HepG2 (cell line): ENCODE results near the gene ERFL. TPM values are rescaled to one million over a fixed set of nuclear protein-coding genes. Genes with fewer than 3 reads are reported as not detected.

ENCODE experiments used
- ATAC-seq: fragments of 200-7000 bp; cut with Tn5 transposase; 3 replicates; pipeline ENCODE4 v1.9.1; 2020; ENCODE audit warnings: mild to moderate bottlenecking, moderate library complexity
- BruUV-seq: library from RNA; stranded (reverse); fragments of 400-500 nt; replicated peaks from 2 replicates; lab custom pipeline; 2021; lab: Mats Ljungman, UMichigan
- CTCF ChIA-PET: fragments of 300-600 bp; formaldehyde crosslinking; extraction: SDS; loops from one replicate; lab custom pipeline; 2021; ENCODE audit warnings: low total read pairs, inconsistent platforms, low intra/inter-chr PET ratio; lab: Yijun Ruan, JAX
- POLR2A ChIA-PET: fragments of 350-600 bp; sonication (Branson Sonifier 250); formaldehyde crosslinking; loops from one replicate; lab custom pipeline; 2020; ENCODE audit warnings: antibody characterized with exemption, inconsistent platforms; lab: Yijun Ruan, JAX
- DNase-seq: peaks from one replicate; pipeline ENCODE4 v3.0.0-alpha.2; 2015; ENCODE audit warnings: low spot score
- FAIRE-seq: peaks from 3 replicates; lab custom pipeline; 2011; peaks lifted over from hg19 to GRCh38; lab: Jason Lieb, UNC
- H2AFZ ChIP-seq: one replicate; pipeline ENCODE4 v1.6.1; 2011; ENCODE audit warnings: low read length, inconsistent platforms
- H3K27ac ChIP-seq: fragments of 300-600 bp; 3 replicates; pipeline ENCODE4 v1.8.0; 2011; ENCODE audit warnings: mixed run types, mild to moderate bottlenecking, mixed read lengths, low read length, inconsistent platforms; ENCODE audit not compliant: insufficient read depth; ENCODE audit errors: extremely low read length
- H3K27me3 ChIP-seq, 2 experiments: fragments of 200-600 bp in 1 of 2; 2 replicates in 1 of 2; 3 replicates in 1 of 2; pipeline versions ENCODE4 v1.6.0 to v1.8.0; 2011; ENCODE audit warnings: low read length in 2 of 2, mild to moderate bottlenecking in 2 of 2, moderate library complexity in 2 of 2, inconsistent platforms in 1 of 2; ENCODE audit not compliant: insufficient read depth in 2 of 2, control insufficient read depth in 1 of 2
- H3K36me3 ChIP-seq, 2 experiments: fragments of 200-600 bp in 1 of 2; replicated peaks in 1 of 2; 2 replicates in 1 of 2; 3 replicates in 1 of 2; pipeline versions ENCODE4 v1.5.1 to v1.8.0; 2011; ENCODE audit warnings: low read length in 2 of 2, inconsistent platforms in 1 of 2; ENCODE audit not compliant: insufficient read depth in 2 of 2, control insufficient read depth in 1 of 2
- H3K4me1 ChIP-seq: 2 replicates; pipeline ENCODE4 v1.5.1; 2012; ENCODE audit warnings: low read length, inconsistent platforms; ENCODE audit not compliant: insufficient read depth
- H3K4me2 ChIP-seq: 2 replicates; pipeline ENCODE4 v1.6.0; 2011; ENCODE audit warnings: low read depth, low read length, inconsistent platforms
- H3K4me3 ChIP-seq, 3 experiments: fragments of 200-600 bp in 1 of 3; sonication (generic), shearing (Covaris generic) in 1 of 3; replicated peaks in 1 of 3; 2 replicates each; pipeline ENCODE4 v1.5.1; 2011 to 2016; ENCODE audit warnings: low read length in 3 of 3, inconsistent platforms in 2 of 3, low read depth in 2 of 3, mild to moderate bottlenecking in 2 of 3, control low read depth in 1 of 3, mixed read lengths in 1 of 3; ENCODE audit not compliant: insufficient read depth in 1 of 3
- H3K79me2 ChIP-seq: one replicate; pipeline ENCODE4 v1.6.1; 2011; ENCODE audit warnings: low read length, inconsistent platforms; ENCODE audit not compliant: insufficient read depth
- H3K9ac ChIP-seq: 2 replicates; pipeline ENCODE4 v1.6.0; 2011; ENCODE audit warnings: mild to moderate bottlenecking, low read depth, low read length, inconsistent platforms; ENCODE audit not compliant: insufficient read depth
- H3K9me3 ChIP-seq: 2 replicates; pipeline ENCODE4 v1.5.1; 2012; ENCODE audit warnings: mild to moderate bottlenecking, low read length
- H4K20me1 ChIP-seq: 2 replicates; pipeline ENCODE4 v1.6.0; 2011; ENCODE audit warnings: inconsistent platforms, mild to moderate bottlenecking, low read length, moderate library complexity; ENCODE audit not compliant: insufficient read depth
- AGO1 ChIP-seq: fragments of 200-400 bp; formaldehyde crosslinking; IDR thresholded peaks from 2 replicates; pipeline ENCODE4 v1.6.1; 2017; ENCODE audit warnings: mild to moderate bottlenecking, low read depth, low read length, moderate library complexity; ENCODE audit not compliant: poor library complexity, severe bottlenecking
- ATF7-NPFF ChIP-seq: sonication (generic); formaldehyde crosslinking; IDR thresholded peaks from 2 replicates; pipeline ENCODE4 v1.8.1; 2023; ENCODE audit warnings: mild to moderate bottlenecking, low read depth, missing genetic modification reagents, moderate library complexity
- CCAR2 ChIP-seq: fragments of 200-400 bp; formaldehyde crosslinking; optimal IDR thresholded peaks from 2 replicates; pipeline ENCODE3; 2018; ENCODE audit warnings: low read depth, mild to moderate bottlenecking, low read length, moderate library complexity
- CEBPG ChIP-seq: IDR thresholded peaks from 2 replicates; pipeline ENCODE4 v1.6.1; 2016
- DRAP1 ChIP-seq: IDR thresholded peaks from 2 replicates; pipeline ENCODE4 v1.6.1; 2016; ENCODE audit warnings: missing genetic modification reagents, missing compliant biosample characterization
- EP300 ChIP-seq, 3 experiments: sonication (generic) in 1 of 3; formaldehyde crosslinking in 1 of 3; IDR thresholded peaks; 2 replicates each; pipeline versions ENCODE4 v1.5.1 to v1.6.1; 2011 to 2020; ENCODE audit warnings: low read depth in 2 of 3, low read length in 2 of 3, borderline replicate concordance in 1 of 3, improper control_type of control experiment in 1 of 3, mild to moderate bottlenecking in 1 of 3, missing genetic modification reagents in 1 of 3, moderate library complexity in 1 of 3
- GPN1 ChIP-seq: sonication (generic); formaldehyde crosslinking; IDR thresholded peaks from 2 replicates; pipeline ENCODE4 v1.5.1; 2020; ENCODE audit warnings: missing genetic modification reagents, borderline replicate concordance
- GZF1 ChIP-seq: sonication (generic); formaldehyde crosslinking; IDR thresholded peaks from 2 replicates; pipeline ENCODE4 v1.5.1; 2020; ENCODE audit warnings: mild to moderate bottlenecking, missing genetic modification reagents
- HBP1 ChIP-seq: IDR thresholded peaks from 2 replicates; pipeline ENCODE4 v1.6.1; 2016; ENCODE audit warnings: low read depth, control low read depth
- MBNL3 ChIP-seq: fragments of 250-450 bp; sonication (Bioruptor Pico); conservative IDR thresholded peaks from 2 replicates; pipeline ENCODE4 v1.8.0; 2022; ENCODE audit warnings: mild to moderate bottlenecking, inconsistent platforms
- PATZ1 ChIP-seq: sonication (generic); formaldehyde crosslinking; IDR thresholded peaks from 2 replicates; pipeline ENCODE4 v1.4.0; 2020; ENCODE audit warnings: missing genetic modification reagents
- POLR2AphosphoS5 ChIP-seq: IDR thresholded peaks from 2 replicates; pipeline ENCODE4 v1.6.1; 2012; ENCODE audit warnings: low read depth, low read length
- POLR2G ChIP-seq: fragments of 200-400 bp; formaldehyde crosslinking; IDR thresholded peaks from 2 replicates; pipeline ENCODE4 v1.6.1; 2018; ENCODE audit warnings: mild to moderate bottlenecking, low read depth, low read length, moderate library complexity
- RBM39 ChIP-seq: fragments of 200-400 bp; formaldehyde crosslinking; IDR thresholded peaks from one replicate; pipeline ENCODE4 v1.6.1; 2018; ENCODE audit warnings: antibody characterized with exemption, mild to moderate bottlenecking, low read depth, low read length; ENCODE audit not compliant: poor library complexity, severe bottlenecking
- STAT6 ChIP-seq: sonication (generic); formaldehyde crosslinking; IDR thresholded peaks from 2 replicates; pipeline ENCODE4 v1.4.0; 2020; ENCODE audit warnings: missing genetic modification reagents, mild to moderate bottlenecking, borderline replicate concordance
- ZBTB1 ChIP-seq: sonication (generic); formaldehyde crosslinking; IDR thresholded peaks from 2 replicates; pipeline ENCODE4 v1.4.0; 2020; ENCODE audit warnings: missing genetic modification reagents, borderline replicate concordance
- ZNF296 ChIP-seq: sonication (generic); formaldehyde crosslinking; conservative IDR thresholded peaks from 2 replicates; pipeline ENCODE4 v1.5.0; 2020; ENCODE audit warnings: mild to moderate bottlenecking, missing genetic modification reagents
- ZNF354B ChIP-seq: sonication (generic); formaldehyde crosslinking; IDR thresholded peaks from 2 replicates; pipeline ENCODE4 v1.8.0; 2022; ENCODE audit warnings: mild to moderate bottlenecking, missing genetic modification reagents
- WGBS: methylation state at CpG from one replicate; pipeline ENCODE4 v1.1.6; 2017; ENCODE audit warnings: low lambda C conversion rate; 5-methylcytosine and 5-hydroxymethylcytosine counted together
- in situ Hi-C: cut with HindIII; loops from 2 replicates; pipeline ENCODE4 v1.10.0; 2017; ENCODE audit warnings: low pct_unique_long_range_greater_than_20kb; ENCODE audit not compliant: extremely low pct_ligation_motif_present
- intact Hi-C: fragments of 100-400 bp; cut with micrococcal nuclease; formaldehyde crosslinking; loops from one replicate; pipeline ENCODE4 v1.10.0; 2022; ENCODE audit not compliant: unreplicated experiment
- polyA plus RNA-seq, 8 experiments: library from polyadenylated mRNA; depleted of rRNA in 3 of 8; stranded (reverse) in 7 of 8; unstranded in 1 of 8; fragments of >200 nt; fragmentation: Illumina TruSeq in 4 of 8; extraction: Trizol in 4 of 8; gene quantifications; 2 replicates each; pipeline versions ENCODE4 v1.2.1 to v1.2.3, GENCODE V29; 2011 to 2016; ENCODE audit warnings: low read depth in 4 of 8, missing spikeins in 1 of 8, mixed read lengths in 1 of 8; ENCODE audit not compliant: insufficient read depth in 1 of 8
- total RNA-seq, 5 experiments: library from RNA; depleted of rRNA; stranded (reverse); fragments of >200 nt; fragmentation: Illumina TruSeq; extraction: Trizol; gene quantifications; 2 replicates each; pipeline ENCODE4 v1.2.3, GENCODE V29; 2016; ENCODE audit warnings: low read depth in 1 of 5

ERFL gene
- total and polyA plus RNA-seq, 2 of the 13 experiments (the other 11 are each of a cell fraction or from before 2014, with no cell fraction given) = not detected

GRCh38 chr19:41872384-41872774, 55.9 kb downstream of the ERFL start:
- Histone ChIP-seq H3K27ac (no peak overlapping the region), H2AFZ (no peak overlapping the region), H3K9me3 (no peaks in the 10 kb centered on the region), H3K36me3 (peaks cover 15 to 43% of the 10 kb centered on the region in 2 experiments), H3K9ac (no peak overlapping the region), H4K20me1 (peaks cover 55% of the 10 kb centered on the region), H3K4me1 (peaks cover 41% of the 10 kb centered on the region), H3K4me3 (no peak overlapping the region), H3K4me2 (no peak overlapping the region), H3K27me3 (peaks cover 1% of the 10 kb centered on the region in 2 experiments; a peak in 1 of 5 replicates), H3K79me2 (peaks cover 3% of the 10 kb centered on the region)
- 95% methylated on average over 10 of the region's 12 CpGs for WGBS
- FAIRE-seq = no peak
- intact Hi-C loops = loop anchor here (2.0 kb wide), 2 partner anchors 62 to 78 kb away; no protein-coding TSS in a partner anchor
- no TSS peak for BruUV-seq
- ChIA-PET POLR2A (interaction anchor here (1.3 to 6.9 kb wide), 5 partner anchors 9 to 85 kb away, joined by 6 to 72 read pairs (median 18); partner anchors contain the start of genes ARHGEF1 and RPS19), CTCF (interaction anchor here (0.7 to 2.1 kb wide), 3 partner anchors 16 to 80 kb away, joined by 5 to 14 read pairs (median 13); no protein-coding TSS in a partner anchor)
- in situ Hi-C loops = no loop called here
- no peak for ATAC-seq
- DNase-seq = no peak
- TF ChIP-seq CCAR2 (no peak), HBP1 (CRISPR knock-in tag) (no peak), POLR2G (peak; percentile 9; the same call in 1 of the 2 replicates), RBM39 (no peak), GZF1 (CRISPR knock-in tag) (no peak), ZBTB1 (CRISPR knock-in tag) (no peak), CEBPG (CRISPR knock-in tag) (no peak), MBNL3 (CRISPR knock-in tag) (no peak), STAT6 (CRISPR knock-in tag) (no peak), GPN1 (CRISPR knock-in tag) (no peak), PATZ1 (CRISPR knock-in tag) (no peak), AGO1 (no peak), ATF7-NPFF (no peak), ZNF354B (CRISPR knock-in tag) (no peak), ZNF296 (CRISPR knock-in tag) (no peak), EP300 (IDR thresholded peaks at IDR 0.05; ENCODE audit: low read depth in 2 of 2, low read length in 2 of 2) (no peak), EP300 (CRISPR knock-in tag; IDR thresholded peaks at IDR 0.05; ENCODE audit: borderline replicate concordance) (no peak), POLR2AphosphoS5 (peak; percentile 38; the same call in 1 of the 2 replicates), DRAP1 (CRISPR knock-in tag) (no peak)
